Psoas muscle (tissue), 8 donors: ENCODE data around the gene C18orf63. TPM values are rescaled to one million over a fixed set of nuclear protein-coding genes. Genes with fewer than 3 reads are reported as not detected.
A peak's percentile ranks its signal among the peaks of the same experiment; 100 is the strongest.

Source experiments
- ATAC-seq, 4 donors: fragments of 200-7000 bp; cut with Tn5 transposase; one replicate each; pipeline ENCODE4 v1.9.1; 2020; ENCODE audit warnings: moderate library complexity in 3 of 4, mild to moderate bottlenecking in 2 of 4
- DNase-seq, 2 donors: peaks; one replicate each; pipeline ENCODE4 v3.0.0-alpha.2; 2020
- H3K27ac ChIP-seq: fragments of 200-600 bp; one replicate; pipeline ENCODE4 v1.8.0; 2022
- H3K27me3 ChIP-seq, 3 donors: fragments of 200-600 bp in 1 of 3; one replicate each; pipeline versions ENCODE4 v1.6.1 to v1.8.0; 2013 to 2022; ENCODE audit warnings: low read length in 2 of 3, mild to moderate bottlenecking in 2 of 3, moderate library complexity in 1 of 3; ENCODE audit not compliant: insufficient read depth in 3 of 3
- H3K36me3 ChIP-seq, 2 donors: fragments of 200-600 bp in 1 of 2; one replicate each; pipeline versions ENCODE4 v1.6.1 to v1.8.0; 2013 to 2022; ENCODE audit warnings: low read depth in 1 of 2, mild to moderate bottlenecking in 1 of 2, moderate library complexity in 1 of 2; ENCODE audit not compliant: insufficient read depth in 1 of 2
- H3K4me1 ChIP-seq: fragments of 200-600 bp; one replicate; pipeline ENCODE4 v1.8.0; 2022
- H3K4me3 ChIP-seq: fragments of 200-600 bp; one replicate; pipeline ENCODE4 v1.8.0; 2022; ENCODE audit warnings: mild to moderate bottlenecking
- H3K9me3 ChIP-seq: fragments of 200-600 bp; one replicate; pipeline ENCODE4 v1.8.0; 2022
- CTCF ChIP-seq: fragments of 200-600 bp; IDR thresholded peaks from one replicate; pipeline ENCODE4 v1.8.0; 2022; ENCODE audit warnings: antibody characterized with exemption
- WGBS, 3 donors: extraction: QIAGEN DNeasy Blood & Tissue Kit; methylation state at CpG; one replicate each; pipeline versions ENCODE4 v1.1.6 to v1.1.7; 2013; 5-methylcytosine and 5-hydroxymethylcytosine counted together
- intact Hi-C, 2 donors: fragments of 100-400 bp; cut with DNase I; formaldehyde crosslinking; loops; one replicate each; pipeline versions ENCODE4 v1.11.0 to v1.14.2; 2022
- polyA plus RNA-seq, 3 donors: library from polyadenylated mRNA; stranded (reverse); fragments of 200-250 nt; gene quantifications; one replicate each; pipeline ENCODE4 v1.2.3, GENCODE V29; 2013
- total RNA-seq, 4 donors: library from RNA; stranded (reverse); fragmentation: NEBNext Ultra II Directional in 2 of 4; extraction: Animal tissue kit (Norgen Biotek cat#: 25700) in 2 of 4; gene quantifications; one replicate each; pipeline versions ENCODE4 v1.2.1 to v1.2.4, GENCODE V29; 2021 to 2023
- donor health status: healthy with polysubstance abuse.
- donor health status: DM: no; HTN: no; CAD: no; lungs with moderate emphysema.
- donor health status: Bipolar disorder and iron deficiency.
- donor health status: healthy.
- donor health status: DM: yes; HTN: yes; CAD: no.
- donor health status: DM: no; HTN: no; CAD: no.
- donor health status: DM: no; HTN: no; CAD: no.
- donor health status: DM: yes; HTN: yes; CAD: no.

Gene C18orf63
- total and polyA plus RNA-seq, 7 donors = not detected

GRCh38 chr18:74373428-74373827 lies 57.8 kb downstream of the C18orf63 start:
- Histone ChIP-seq H3K4me1 (no peaks in the 10 kb centered on the region), H3K27me3 (peaks cover 0 to 11% (median 5%) of the 10 kb centered on the region in 3 donors), H3K27ac (no peak overlapping the region), H3K4me3 (no peak overlapping the region), H3K36me3 (no peaks in the 10 kb centered on the region), H3K9me3 (no peaks in the 10 kb centered on the region)
- TF ChIP-seq CTCF = no peak
- DNase-seq = no peak
- 87 to 92% (median 88%) methylated on average over 8 of the region's 8 CpGs for WGBS, 3 donors
- ATAC-seq = no peak
- intact Hi-C loops = no loop called here

- Histone ChIP-seq H3K4me1 (no peaks in the 10 kb centered on the region), H3K27me3 (peaks cover 0 to 8% (median 2%) of the 10 kb centered on the region in 3 donors), H3K36me3 (no peaks in the 10 kb centered on the region), H3K4me3 (no peak overlapping the region), H3K27ac (no peak overlapping the region), H3K9me3 (no peaks in the 10 kb centered on the region)
- intact Hi-C loops = no loop called here
- no peak for TF ChIP-seq CTCF
- DNase-seq = no peak
- 62 to 73% (median 68%) methylated on average over 6 of the region's 6 CpGs for WGBS, 3 donors
- ATAC-seq = no peak
These were observed 60.4 kb downstream of the C18orf63 start for GRCh38 chr18:74375999-74376398.

- Histone ChIP-seq H3K4me3 (no peak overlapping the region), H3K27me3 (peaks cover 0 to 4% (median 2%) of the 10 kb centered on the region in 3 donors), H3K27ac (no peak overlapping the region), H3K36me3 (no peaks in the 10 kb centered on the region), H3K4me1 (no peaks in the 10 kb centered on the region), H3K9me3 (no peaks in the 10 kb centered on the region)
- intact Hi-C loops = no loop called here
- no peak for DNase-seq
- TF ChIP-seq CTCF = no peak
- no peak for ATAC-seq
- WGBS, 3 donors = 81 to 82% (median 82%) methylated on average over 4 of the region's 4 CpGs
These were observed 60.9 kb downstream of the C18orf63 start for GRCh38 chr18:74376523-74376922.

- H3K4me1 ChIP-seq = no peaks in the 10 kb centered on the region
- peaks cover 0 to 2% (median 0%) of the 10 kb centered on the region in 3 donors for H3K27me3 ChIP-seq
- H3K4me3 ChIP-seq = no peak overlapping the region
- TF ChIP-seq CTCF = no peak
- no peak for DNase-seq
- H3K27ac ChIP-seq = no peak overlapping the region
- intact Hi-C loops = no loop called here
- H3K36me3 ChIP-seq = no peaks in the 10 kb centered on the region
- ATAC-seq = no peak
- WGBS, 3 donors = 81 to 86% (median 82%) methylated on average over 1 of the region's 1 CpG
- no peaks in the 10 kb centered on the region for H3K9me3 ChIP-seq
These were observed 62.1 kb downstream of the C18orf63 start for GRCh38 chr18:74377776-74378175.

- Histone ChIP-seq H3K4me3 (no peak overlapping the region), H3K36me3 (no peaks in the 10 kb centered on the region), H3K27me3 (peaks cover 0 to 2% (median 0%) of the 10 kb centered on the region in 3 donors), H3K27ac (no peak overlapping the region), H3K4me1 (no peaks in the 10 kb centered on the region), H3K9me3 (no peaks in the 10 kb centered on the region)
- no peak for TF ChIP-seq CTCF
- WGBS, 3 donors = 58 to 64% (median 63%) methylated on average over 4 of the region's 4 CpGs
- intact Hi-C loops = no loop called here
- peak in 2 of 4 donors; percentile 56 to 57 for ATAC-seq
- peak; percentile 33 to 64 for DNase-seq
These were observed 62.6 kb downstream of the C18orf63 start for GRCh38 chr18:74378179-74378682.
